ENCODE measurements around the gene KLK7.
"Not testable (repeated sequence)": the region's sequence is repeated elsewhere in the genome, so short reads cannot be mapped to it uniquely, and the experiment has no call there.

KLK7 gene

GRCh38 chr19:51006406-51006805 is 22.7 kb upstream of the KLK7 start:
- Histone ChIP-seq H3K36me3 (ENCODE audit: control insufficient read depth, insufficient read depth, low read length) (no peaks in the 10 kb centered on the region), H3K4me1 (ENCODE audit: control insufficient read depth, insufficient read depth, low read length) (no peaks in the 10 kb centered on the region), H3K9ac (ENCODE audit: low read length) (no peak overlapping the region), H3K4me3 (ENCODE audit: low read length) (no peak overlapping the region), H3K27ac (ENCODE audit: low read depth, low read length) (no peak overlapping the region), H3K27me3 (ENCODE audit: control insufficient read depth, insufficient read depth, low read length) (peaks cover 7% of the 10 kb centered on the region)

- Histone ChIP-seq H3K4me3 (ENCODE audit: low read length) (no peak overlapping the region), H3K27ac (ENCODE audit: low read depth, low read length) (no peak overlapping the region), H3K36me3 (ENCODE audit: control insufficient read depth, insufficient read depth, low read length) (no peaks in the 10 kb centered on the region), H3K4me1 (ENCODE audit: control insufficient read depth, insufficient read depth, low read length) (no peaks in the 10 kb centered on the region), H3K27me3 (ENCODE audit: control insufficient read depth, insufficient read depth, low read length) (peaks cover 7% of the 10 kb centered on the region), H3K9ac (ENCODE audit: low read length) (no peak overlapping the region)
Observed at GRCh38 chr19:51005248-51005647, 21.5 kb upstream of the KLK7 start.

GRCh38 chr19:51003316-51003715 is 19.6 kb upstream of the KLK7 start:
- Histone ChIP-seq H3K36me3 (ENCODE audit: control insufficient read depth, insufficient read depth, low read length) (no peaks in the 10 kb centered on the region), H3K27me3 (ENCODE audit: control insufficient read depth, insufficient read depth, low read length) (peaks cover 7% of the 10 kb centered on the region), H3K4me1 (ENCODE audit: control insufficient read depth, insufficient read depth, low read length) (no peaks in the 10 kb centered on the region), H3K4me3 (ENCODE audit: low read length) (no peak overlapping the region), H3K27ac (ENCODE audit: low read depth, low read length) (no peak overlapping the region), H3K9ac (ENCODE audit: low read length) (no peak overlapping the region)

- peaks cover 7% of the 10 kb centered on the region for H3K27me3 ChIP-seq (ENCODE audit: control insufficient read depth, insufficient read depth, low read length)
- no peaks in the 10 kb centered on the region for H3K36me3 ChIP-seq (ENCODE audit: control insufficient read depth, insufficient read depth, low read length)
- no peak overlapping the region for H3K27ac ChIP-seq (ENCODE audit: low read depth, low read length)
- no peaks in the 10 kb centered on the region for H3K4me1 ChIP-seq (ENCODE audit: control insufficient read depth, insufficient read depth, low read length)
- no peak overlapping the region for H3K4me3 ChIP-seq (ENCODE audit: low read length)
- no peak overlapping the region for H3K9ac ChIP-seq (ENCODE audit: low read length)
Observed at GRCh38 chr19:51002542-51003311, 19.0 kb upstream of the KLK7 start.

- Histone ChIP-seq H3K36me3 (ENCODE audit: control insufficient read depth, insufficient read depth, low read length) (no peaks in the 10 kb centered on the region), H3K27ac (ENCODE audit: low read depth, low read length) (no peak overlapping the region), H3K4me1 (ENCODE audit: control insufficient read depth, insufficient read depth, low read length) (no peaks in the 10 kb centered on the region), H3K4me3 (ENCODE audit: low read length) (no peak overlapping the region), H3K27me3 (ENCODE audit: control insufficient read depth, insufficient read depth, low read length) (peaks cover 7% of the 10 kb centered on the region), H3K9ac (ENCODE audit: low read length) (no peak overlapping the region)
Observed at GRCh38 chr19:51002089-51002532, 18.4 kb upstream of the KLK7 start.

- Histone ChIP-seq H3K9ac (ENCODE audit: low read length) (no peak within 1 kb of the TSS), H3K27me3 (ENCODE audit: control insufficient read depth, insufficient read depth, low read length) (peaks cover 7% of the 10 kb centered on the region), H3K27ac (ENCODE audit: low read depth, low read length) (no peak within 1 kb of the TSS), H3K4me1 (ENCODE audit: control insufficient read depth, insufficient read depth, low read length) (no peaks in the 10 kb centered on the region), H3K36me3 (ENCODE audit: control insufficient read depth, insufficient read depth, low read length) (no peaks in the 10 kb centered on the region), H3K4me3 (ENCODE audit: low read length) (no peak within 1 kb of the TSS)
Observed at GRCh38 chr19:51001515-51001914, 17.8 kb upstream of the KLK7 start, which contains the start of gene KLK8. TSS of gene KLK8 (minus strand) at chr19:51001604. CDS start at chr19:51001167, 437 bp downstream.

- H3K36me3 ChIP-seq (ENCODE audit: control insufficient read depth, insufficient read depth, low read length) = no peaks in the 10 kb centered on the region
- H3K4me3 ChIP-seq (ENCODE audit: low read length) = no peak overlapping the region
- H3K9ac ChIP-seq (ENCODE audit: low read length) = no peak overlapping the region
- H3K4me1 ChIP-seq (ENCODE audit: control insufficient read depth, insufficient read depth, low read length) = no peaks in the 10 kb centered on the region
- H3K27me3 ChIP-seq (ENCODE audit: control insufficient read depth, insufficient read depth, low read length) = peaks cover 7% of the 10 kb centered on the region
- H3K27ac ChIP-seq (ENCODE audit: low read depth, low read length) = no peak overlapping the region
Observed at GRCh38 chr19:51000981-51001380, 17.3 kb upstream of the KLK7 start.

- no peak overlapping the region for H3K27ac ChIP-seq (ENCODE audit: low read depth, low read length)
- H3K9ac ChIP-seq (ENCODE audit: low read length) = no peak overlapping the region
- no peak overlapping the region for H3K4me3 ChIP-seq (ENCODE audit: low read length)
- H3K27me3 ChIP-seq (ENCODE audit: control insufficient read depth, insufficient read depth, low read length) = peaks cover 7% of the 10 kb centered on the region
- H3K36me3 ChIP-seq (ENCODE audit: control insufficient read depth, insufficient read depth, low read length) = no peaks in the 10 kb centered on the region
- H3K4me1 ChIP-seq (ENCODE audit: control insufficient read depth, insufficient read depth, low read length) = no peaks in the 10 kb centered on the region
Observed at GRCh38 chr19:51000426-51000825, 16.7 kb upstream of the KLK7 start.

GRCh38 chr19:50998686-50999085 is 15.0 kb upstream of the KLK7 start:
- H3K9ac ChIP-seq (ENCODE audit: low read length) = no peak overlapping the region
- no peak overlapping the region for H3K27ac ChIP-seq (ENCODE audit: low read depth, low read length)
- H3K4me1 ChIP-seq (ENCODE audit: control insufficient read depth, insufficient read depth, low read length) = no peaks in the 10 kb centered on the region
- no peaks in the 10 kb centered on the region for H3K36me3 ChIP-seq (ENCODE audit: control insufficient read depth, insufficient read depth, low read length)
- H3K4me3 ChIP-seq (ENCODE audit: low read length) = no peak overlapping the region
- H3K27me3 ChIP-seq (ENCODE audit: control insufficient read depth, insufficient read depth, low read length) = peaks cover 7% of the 10 kb centered on the region

GRCh38 chr19:50998061-50998460 is 14.3 kb upstream of the KLK7 start:
- Histone ChIP-seq H3K4me1 (ENCODE audit: control insufficient read depth, insufficient read depth, low read length) (no peaks in the 10 kb centered on the region), H3K27ac (ENCODE audit: low read depth, low read length) (no peak overlapping the region), H3K27me3 (ENCODE audit: control insufficient read depth, insufficient read depth, low read length) (peaks cover 7% of the 10 kb centered on the region), H3K36me3 (ENCODE audit: control insufficient read depth, insufficient read depth, low read length) (no peaks in the 10 kb centered on the region), H3K4me3 (ENCODE audit: low read length) (no peak overlapping the region), H3K9ac (ENCODE audit: low read length) (no peak overlapping the region)

GRCh38 chr19:50994129-50994528 is 10.4 kb upstream of the KLK7 start:
- no peaks in the 10 kb centered on the region for H3K27me3 ChIP-seq (ENCODE audit: control insufficient read depth, insufficient read depth, low read length)

GRCh38 chr19:50992666-50993035 is 8.9 kb upstream of the KLK7 start:
- no peak overlapping the region for H3K27ac ChIP-seq (ENCODE audit: low read depth, low read length)
- H3K4me1 ChIP-seq (ENCODE audit: control insufficient read depth, insufficient read depth, low read length) = no peaks in the 10 kb centered on the region
- no peak overlapping the region for H3K9ac ChIP-seq (ENCODE audit: low read length)
- H3K4me3 ChIP-seq (ENCODE audit: low read length) = no peak overlapping the region
- no peaks in the 10 kb centered on the region for H3K36me3 ChIP-seq (ENCODE audit: control insufficient read depth, insufficient read depth, low read length)
- no peaks in the 10 kb centered on the region for H3K27me3 ChIP-seq (ENCODE audit: control insufficient read depth, insufficient read depth, low read length)

More at GRCh38 chr19:50994129-50994528, 10.4 kb upstream of the KLK7 start:
- no peak overlapping the region for H3K4me3 ChIP-seq (ENCODE audit: low read length)
- no peak overlapping the region for H3K27ac ChIP-seq (ENCODE audit: low read depth, low read length)
- no peaks in the 10 kb centered on the region for H3K4me1 ChIP-seq (ENCODE audit: control insufficient read depth, insufficient read depth, low read length)
- H3K9ac ChIP-seq (ENCODE audit: low read length) = no peak overlapping the region
- H3K36me3 ChIP-seq (ENCODE audit: control insufficient read depth, insufficient read depth, low read length) = no peaks in the 10 kb centered on the region

- H3K4me1 ChIP-seq (ENCODE audit: control insufficient read depth, insufficient read depth, low read length); H3K4me3 ChIP-seq (ENCODE audit: low read length); H3K36me3 ChIP-seq (ENCODE audit: control insufficient read depth, insufficient read depth, low read length); H3K27ac ChIP-seq (ENCODE audit: low read depth, low read length); H3K9ac ChIP-seq (ENCODE audit: low read length); H3K27me3 ChIP-seq (ENCODE audit: control insufficient read depth, insufficient read depth, low read length): not testable (repeated sequence)
Observed at GRCh38 chr19:50984416-50984815, 699 bp upstream of the KLK7 start.

All from rectal smooth muscle tissue (tissue), 1 donor.